Measurements from ENCODE around the gene CMTM5. TPM values are rescaled to one million over a fixed set of nuclear protein-coding genes. Genes with fewer than 3 reads are reported as not detected.
A peak's percentile ranks its signal among the peaks of the same experiment; 100 is the strongest.

The CMTM5 gene
- total RNA-seq, 1 donor from 2014 or later: 0.92 TPM

DNA sequence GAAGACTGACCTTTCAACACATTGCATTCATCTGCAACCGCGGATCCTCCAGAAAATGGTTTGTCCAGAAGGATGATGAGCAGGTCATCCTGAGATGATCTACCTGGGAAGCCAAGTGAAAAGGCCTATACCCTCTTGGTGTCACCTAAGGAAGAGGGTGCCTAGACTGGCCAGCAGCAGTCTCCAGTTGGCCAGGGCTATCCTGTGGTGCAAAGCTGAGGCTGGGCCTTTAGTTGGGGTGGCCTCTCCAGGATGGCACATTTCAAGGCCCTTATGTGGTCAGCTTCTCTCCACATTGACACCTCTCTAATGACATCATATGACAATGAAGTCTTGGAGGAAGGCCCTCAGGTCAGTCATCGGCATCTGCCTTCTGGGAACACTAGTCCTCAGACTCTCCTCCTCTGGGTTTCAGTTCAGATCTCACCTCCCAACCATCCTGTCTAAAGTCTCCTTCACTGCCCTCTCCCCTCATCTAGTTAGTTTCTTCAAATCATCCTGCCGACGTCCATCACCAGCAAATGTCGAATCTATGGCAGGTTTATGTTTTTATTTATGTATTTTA is 20.9 kb upstream of the CMTM5 start:
- no peak for DNase-seq (ENCODE audit: missing footprints)
- no peak for ATAC-seq
- intact Hi-C loops (cut with DNase I): no loop called here

DNA sequence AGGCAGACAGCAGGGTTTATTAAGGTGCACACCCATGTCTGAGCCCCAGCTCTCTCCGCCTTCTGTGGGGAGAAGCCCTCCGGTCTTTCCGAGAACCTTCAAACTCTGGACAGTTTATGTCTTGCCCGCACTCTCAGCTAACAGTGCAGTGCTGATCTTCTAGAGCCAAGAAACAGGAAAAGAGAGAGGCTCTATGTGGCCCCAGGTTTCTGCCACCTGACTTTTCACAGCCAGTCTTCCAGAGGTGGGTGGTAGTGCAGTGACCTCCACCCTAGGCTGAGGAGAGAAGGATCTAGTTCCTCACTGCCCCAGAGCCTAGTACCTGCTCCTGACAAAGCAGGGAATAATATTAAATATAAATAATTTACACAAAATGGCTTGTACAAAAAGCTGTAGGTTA is 20.2 kb upstream of the CMTM5 start:
- intact Hi-C loops (cut with DNase I): no loop called here
- DNase-seq (ENCODE audit: missing footprints) (no peak), ATAC-seq (no peak)

DNA sequence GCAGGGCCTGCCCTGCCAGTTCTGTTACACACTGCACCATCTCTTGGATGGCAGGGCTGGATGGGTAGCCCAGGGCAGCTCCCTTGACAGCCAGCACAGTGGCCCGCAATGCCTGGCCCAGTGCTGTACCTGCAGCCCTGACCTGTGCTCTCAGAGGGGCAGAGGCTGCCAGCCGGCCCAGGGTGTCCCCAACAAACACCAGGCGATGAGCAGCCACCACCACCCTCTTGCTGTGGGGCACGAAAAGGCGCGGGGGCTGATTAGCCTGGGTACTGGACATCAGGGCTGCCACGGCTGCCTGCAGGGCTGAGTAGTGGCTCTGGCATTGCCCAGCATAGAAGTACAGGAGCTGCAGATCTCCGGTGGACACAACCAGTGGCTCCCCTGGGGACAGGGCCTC is 19.6 kb upstream of the CMTM5 start:
- intact Hi-C loops (cut with DNase I): no loop called here
- ATAC-seq (no peak), DNase-seq (ENCODE audit: missing footprints) (peak; percentile 68)

DNA sequence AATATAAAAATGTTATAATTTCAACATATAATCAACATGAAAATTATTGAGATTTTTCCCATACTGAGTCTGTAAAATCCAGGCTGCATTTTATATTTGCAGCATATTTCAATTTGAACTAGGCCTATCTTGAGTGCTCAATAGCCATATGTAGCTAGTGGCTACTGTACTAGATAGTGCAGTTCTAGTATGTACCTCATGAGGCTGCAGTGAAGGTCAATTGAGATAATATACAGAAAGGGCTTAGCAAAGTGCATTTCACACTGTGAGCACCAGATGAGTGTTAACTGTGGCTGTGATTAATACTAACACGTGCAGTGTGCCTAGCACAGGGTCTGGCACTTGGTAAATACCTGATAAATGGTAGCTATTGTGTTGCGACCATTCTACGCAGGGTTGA is 18.8 kb upstream of the CMTM5 start:
- ATAC-seq (no peak), DNase-seq (ENCODE audit: missing footprints) (no peak)
- intact Hi-C loops (cut with DNase I): no loop called here

DNA sequence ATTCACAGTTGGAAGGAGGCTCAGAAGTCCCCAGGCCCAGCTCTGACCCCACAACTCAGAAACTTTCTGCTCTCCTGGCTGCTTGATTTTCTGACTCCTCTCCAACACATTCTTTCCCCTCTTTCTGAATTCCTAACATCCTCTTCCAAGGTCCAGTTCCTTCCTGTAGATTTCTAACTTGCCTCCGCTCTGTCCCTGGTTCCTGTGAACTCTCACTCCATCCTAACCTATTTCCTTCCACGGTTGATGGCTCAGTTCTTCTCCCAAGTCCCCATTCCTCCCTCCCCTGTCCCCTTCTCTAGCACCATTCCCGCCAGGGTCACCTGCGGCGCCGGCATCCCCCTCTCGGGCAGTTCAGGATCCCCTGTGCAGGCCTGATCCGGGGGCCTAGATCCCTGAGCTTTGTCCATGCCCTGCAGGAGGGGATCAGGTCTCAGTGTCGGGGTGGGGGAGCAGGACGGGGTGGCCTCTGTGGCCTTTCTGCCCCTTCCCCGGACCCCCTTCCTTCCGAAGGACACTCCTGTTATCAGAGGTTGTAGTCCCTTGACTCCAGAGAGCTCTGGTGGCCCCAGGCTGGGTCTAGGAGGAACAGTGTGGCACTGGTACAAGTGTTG is 18.2 kb upstream of the CMTM5 start:
- intact Hi-C loops (cut with DNase I): no loop called here
- DNase-seq (ENCODE audit: missing footprints) (no peak), ATAC-seq (no peak)

DNA sequence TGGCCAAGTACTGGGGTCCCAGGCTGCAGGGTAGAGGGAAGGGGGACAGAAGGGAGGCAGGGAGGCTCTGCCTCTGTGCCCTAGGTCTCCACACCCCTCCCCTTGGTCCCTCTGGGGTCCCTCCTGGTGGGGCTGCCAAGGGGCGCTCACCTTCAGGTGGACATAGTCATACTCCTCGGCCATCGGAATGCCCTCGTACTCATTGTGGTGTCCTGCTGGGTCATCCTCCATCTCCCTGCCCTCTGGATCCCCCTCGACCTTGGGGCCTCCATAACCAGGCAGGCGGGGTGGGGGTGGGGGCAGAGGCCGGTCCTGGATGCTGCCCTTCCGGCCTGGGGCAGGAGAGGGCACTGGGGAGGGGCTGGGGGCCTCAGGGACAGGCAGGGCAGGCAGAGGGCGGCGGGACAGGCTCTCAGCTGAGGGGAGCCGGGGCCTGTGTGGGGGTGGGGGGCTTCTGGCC is 17.6 kb upstream of the CMTM5 start:
- intact Hi-C loops (cut with DNase I): no loop called here
- DNase-seq (ENCODE audit: missing footprints) (peak; percentile 62), ATAC-seq (no peak)

DNA sequence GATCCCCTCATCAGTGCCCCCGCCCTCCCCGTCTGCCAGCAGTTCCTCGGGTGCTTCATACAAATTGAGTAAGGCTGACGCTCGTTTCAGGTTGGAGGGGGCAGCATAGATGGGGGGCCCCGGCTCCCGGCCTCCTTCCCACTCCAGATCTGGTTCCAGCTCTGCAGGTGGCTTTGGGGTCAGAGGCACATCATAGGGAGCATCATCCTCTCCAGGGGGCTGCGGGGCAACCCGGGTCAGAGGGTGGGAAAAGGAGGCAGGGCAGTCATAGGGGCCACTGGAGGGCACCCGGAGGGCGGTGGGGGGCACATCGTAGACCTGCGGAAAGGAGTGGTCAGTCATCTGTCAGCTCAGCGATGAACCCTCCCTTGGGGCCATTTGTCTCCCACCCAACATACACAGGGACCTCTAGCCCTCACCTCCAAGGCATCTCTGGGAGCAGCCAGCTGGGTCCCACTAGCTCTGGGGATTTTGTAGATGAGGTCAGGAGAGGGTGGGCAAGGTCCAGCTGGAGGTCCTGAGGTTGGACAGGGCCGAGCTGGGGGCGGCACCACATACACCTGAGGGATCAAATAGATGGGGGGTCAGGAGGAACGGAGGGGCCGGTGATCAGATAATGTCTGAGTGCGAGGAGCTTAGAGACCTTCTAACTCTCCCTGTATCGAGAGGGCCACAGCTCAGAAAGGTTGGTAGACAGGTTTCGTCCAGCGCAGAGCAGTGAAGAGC is 17.0 kb upstream of the CMTM5 start:
- DNase-seq (ENCODE audit: missing footprints): peak; percentile 40
- ATAC-seq: no peak
- intact Hi-C loops (cut with DNase I): no loop called here

DNA sequence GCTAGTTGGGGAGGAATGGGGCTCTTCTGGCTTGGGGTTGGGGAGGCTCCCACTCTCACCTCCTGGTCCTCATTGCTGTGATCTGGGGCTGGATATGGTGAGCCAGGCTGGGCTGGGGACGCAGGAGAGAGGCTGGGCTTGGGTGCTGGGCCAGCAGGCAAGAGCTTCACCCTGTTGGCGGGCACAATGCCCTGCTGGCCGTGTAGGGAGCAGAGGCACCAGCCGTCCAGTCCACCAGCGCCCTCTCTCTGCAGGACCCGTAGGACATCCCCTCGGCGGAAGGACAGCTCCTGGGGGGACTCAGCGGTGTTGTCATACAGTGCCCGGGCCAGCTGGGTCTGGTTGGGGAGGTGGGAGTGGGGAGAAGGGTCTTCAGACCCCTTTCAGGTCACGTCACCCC is 16.4 kb upstream of the CMTM5 start:
- ATAC-seq (no peak), DNase-seq (ENCODE audit: missing footprints) (peak; percentile 62)
- intact Hi-C loops (cut with DNase I): no loop called here

DNA sequence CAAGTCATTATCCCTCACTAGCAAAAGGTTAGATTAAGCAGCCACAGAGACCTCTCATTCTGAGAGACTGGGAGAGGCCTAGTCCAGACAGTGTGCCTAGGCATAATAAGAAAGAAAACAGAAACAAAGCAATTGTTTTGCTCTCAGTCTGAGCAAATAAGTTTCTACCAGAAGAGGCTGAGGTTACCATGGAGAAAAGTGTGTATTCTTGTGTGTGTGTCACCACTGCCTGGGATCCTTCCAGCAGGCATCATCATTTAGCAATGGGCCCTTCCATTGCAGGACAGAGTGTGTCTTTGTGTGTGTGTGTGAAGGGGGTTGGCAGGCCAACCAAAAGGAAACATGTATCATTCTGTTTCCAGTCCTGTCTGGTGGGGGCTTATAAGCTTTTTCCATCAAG is 15.5 kb upstream of the CMTM5 start:
- ATAC-seq (no peak), DNase-seq (ENCODE audit: missing footprints) (no peak)
- intact Hi-C loops (cut with DNase I): no loop called here

DNA sequence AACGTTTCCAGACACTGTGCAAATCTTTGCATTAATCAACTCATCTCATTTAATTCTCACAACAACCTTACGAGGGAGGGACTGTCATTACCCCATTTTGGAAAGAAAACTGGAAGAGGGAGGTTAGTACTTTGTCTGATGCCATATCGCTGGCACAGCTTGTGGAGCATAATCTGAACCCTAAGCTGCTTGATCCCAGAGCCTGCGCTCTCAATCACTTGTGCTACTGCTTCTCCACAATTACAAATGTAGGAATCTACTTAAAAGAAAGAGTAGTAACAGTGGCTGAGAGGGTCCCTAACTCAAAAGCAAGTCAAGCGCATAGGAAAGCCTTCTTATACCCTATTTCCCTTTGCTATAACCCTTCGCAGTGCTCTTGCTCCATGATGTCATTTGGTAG is 15.1 kb upstream of the CMTM5 start:
- DNase-seq (ENCODE audit: missing footprints): no peak
- intact Hi-C loops (cut with DNase I): no loop called here
- no peak for ATAC-seq

DNA sequence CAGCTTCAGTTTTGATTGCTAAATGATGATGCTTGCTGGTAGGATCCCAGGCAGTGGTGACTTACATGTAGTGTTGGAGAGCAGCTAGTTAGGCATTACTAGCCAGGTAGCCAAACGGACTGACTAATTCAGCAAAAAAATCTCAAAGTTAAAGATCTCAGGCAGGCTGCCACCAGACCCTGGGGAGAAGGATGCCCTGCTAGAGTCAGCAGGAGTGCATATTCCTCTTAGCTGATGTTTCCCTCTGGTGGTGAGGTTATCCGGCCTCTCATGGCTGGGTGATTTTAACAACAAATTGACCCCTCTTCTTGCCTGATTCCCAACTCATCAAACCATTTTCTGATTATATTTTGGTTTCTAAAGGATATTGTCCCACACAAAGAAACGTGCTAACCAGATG is 14.6 kb upstream of the CMTM5 start:
- ATAC-seq (no peak), DNase-seq (ENCODE audit: missing footprints) (no peak)
- intact Hi-C loops (cut with DNase I): no loop called here

DNA sequence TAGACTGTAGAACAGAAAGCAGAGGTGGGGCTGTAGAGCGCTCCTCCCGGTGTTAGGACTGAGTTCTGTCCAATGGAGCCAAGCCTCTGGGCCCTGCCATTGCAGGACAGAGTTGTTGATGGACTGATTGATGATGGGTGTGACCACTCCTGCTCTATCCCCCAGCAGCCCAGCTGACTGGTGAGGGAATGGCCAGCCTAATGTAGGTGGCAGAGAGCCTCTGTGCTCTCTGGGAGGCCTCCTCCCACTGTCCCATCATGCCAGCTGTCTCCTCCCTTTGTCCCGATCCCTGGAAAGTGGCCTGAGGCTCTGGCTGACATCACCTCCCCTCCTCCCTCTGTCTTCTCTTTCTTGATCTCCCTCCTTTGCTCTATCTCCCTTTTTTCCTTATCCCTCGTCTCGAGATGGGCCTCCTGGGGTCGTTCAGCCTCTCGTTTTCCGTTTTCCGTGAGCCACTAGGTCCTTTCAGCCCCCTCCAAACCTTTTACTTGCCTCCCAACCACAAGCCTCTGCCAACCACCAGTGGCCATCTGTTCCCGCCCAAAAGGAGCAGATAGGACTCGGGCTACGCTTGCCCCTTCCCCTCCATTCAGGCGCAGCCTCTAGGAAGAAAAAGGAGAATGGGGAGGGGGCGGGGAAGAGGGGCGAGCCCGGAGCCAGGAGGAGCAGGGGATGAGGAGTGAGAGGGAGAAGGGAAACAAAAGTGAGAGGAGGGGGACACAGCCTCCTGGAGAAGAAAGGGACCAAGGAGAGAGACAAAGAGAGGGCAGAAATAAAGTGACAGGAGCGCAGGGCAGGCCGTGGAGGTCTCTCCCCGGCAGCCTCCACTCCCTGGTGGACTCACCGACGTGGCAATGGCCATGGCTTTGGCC is 12.4 kb upstream of the CMTM5 start:
- DNase-seq (ENCODE audit: missing footprints): peak; percentile 68
- intact Hi-C loops (cut with DNase I): no loop called here
- ATAC-seq: peak; percentile 28

DNA sequence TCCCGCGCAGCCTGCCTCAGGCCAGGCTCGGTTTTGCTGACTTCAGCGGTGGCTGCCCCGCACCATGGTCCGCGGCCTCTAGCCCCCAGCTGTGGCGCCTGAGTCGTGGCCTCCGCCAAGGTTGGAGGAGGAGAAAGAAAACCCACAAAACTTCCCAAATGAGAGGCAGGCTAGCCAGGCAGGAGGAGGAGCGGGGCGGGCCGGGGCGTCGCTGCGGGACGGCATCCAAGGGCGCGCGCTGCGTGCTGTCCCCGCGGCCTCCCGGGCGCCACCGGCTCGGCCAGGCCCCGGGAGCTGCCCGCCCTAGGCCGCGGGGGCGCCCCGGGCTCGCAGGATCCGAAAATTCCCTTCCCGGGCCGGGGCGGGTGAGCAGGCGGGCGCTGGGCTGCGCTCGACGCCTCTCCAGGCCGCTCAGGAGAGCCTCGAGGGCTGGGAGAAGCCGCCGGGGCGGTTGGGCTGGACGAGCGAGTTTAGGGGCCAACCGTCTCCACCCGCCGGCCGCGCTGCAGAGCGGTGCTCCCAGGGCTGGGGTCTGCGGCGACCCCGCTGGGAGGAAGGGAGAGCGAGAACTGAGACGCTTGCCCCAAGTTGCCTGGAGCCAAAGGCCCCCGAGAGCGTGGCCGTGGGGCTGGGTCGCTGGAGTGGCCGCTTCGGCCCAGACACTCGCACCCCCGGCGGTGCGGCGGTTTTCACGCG is 11.7 kb upstream of the CMTM5 start, which contains the start of gene EFS:
EFS (minus strand) TSS at position 137 of the 696 bp plus-strand sequence. CDS start 147 bp downstream, outside the sequence.
- DNase-seq (ENCODE audit: missing footprints) (peak; percentile 72), ATAC-seq (peak; percentile 75)
- intact Hi-C loops (cut with DNase I): no loop called here

DNA sequence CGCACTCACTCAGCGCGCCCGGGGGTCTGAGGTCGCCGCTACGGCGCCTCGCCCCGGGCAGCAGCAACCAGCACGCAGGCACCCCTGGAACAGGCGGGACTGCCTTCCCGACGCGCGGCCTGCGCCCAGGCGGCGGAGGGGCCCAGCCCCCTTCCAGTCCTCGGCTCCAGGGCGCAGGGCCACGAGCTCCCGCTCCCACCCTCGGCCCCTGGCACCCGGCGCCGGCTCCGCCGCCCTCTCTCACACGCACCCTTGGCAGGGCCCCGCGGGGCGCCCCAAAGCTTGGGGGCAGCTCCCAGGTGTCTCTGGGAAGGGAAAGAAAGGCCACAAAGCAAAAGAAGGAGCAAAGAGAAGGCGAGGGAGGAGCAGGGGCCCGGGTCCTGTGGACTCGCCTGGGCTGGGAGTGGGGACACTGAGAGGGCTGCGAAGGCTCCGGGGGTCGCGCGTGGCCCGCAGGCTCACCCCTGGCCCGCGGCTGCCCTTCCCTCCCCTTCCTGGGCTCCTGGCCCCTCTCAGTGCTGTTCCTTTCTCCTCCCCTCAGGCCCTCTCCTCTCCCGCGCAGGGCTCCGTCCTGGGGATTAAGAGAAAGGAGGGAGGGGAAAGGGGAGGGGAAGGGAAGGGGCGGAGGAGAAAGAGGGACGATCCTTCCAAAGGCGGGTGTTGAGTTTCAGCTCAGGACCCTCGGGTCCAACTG is 11.0 kb upstream of the CMTM5 start:
- intact Hi-C loops (cut with DNase I): no loop called here
- ATAC-seq (peak; percentile 80), DNase-seq (ENCODE audit: missing footprints) (peak; percentile 69)

DNA sequence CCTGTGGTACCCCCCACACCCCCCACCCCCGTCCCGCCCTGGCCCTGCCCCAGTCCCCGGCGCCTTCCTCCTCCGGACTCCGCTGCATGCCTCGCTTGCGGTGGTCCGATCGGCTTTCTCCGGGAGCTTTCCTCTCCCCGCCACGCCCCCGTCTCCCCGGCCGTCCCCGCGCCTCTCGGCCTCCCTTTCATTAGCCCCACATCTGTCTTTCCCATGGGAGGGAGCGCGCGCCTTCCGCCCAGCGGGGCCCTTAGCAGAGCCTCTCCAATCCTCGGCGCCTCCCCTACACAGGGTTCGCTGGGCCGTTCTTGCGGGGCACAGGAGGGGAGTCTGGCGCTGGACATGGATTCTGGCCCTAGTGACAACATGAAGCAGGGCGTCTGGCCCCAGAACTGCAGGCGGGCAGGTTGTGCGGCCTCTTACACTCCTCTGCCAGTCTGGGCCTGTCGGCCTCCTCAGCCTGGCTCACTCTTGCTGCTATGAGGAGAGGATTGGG is 10.4 kb upstream of the CMTM5 start:
- ATAC-seq: peak; percentile 61
- intact Hi-C loops (cut with DNase I): no loop called here
- DNase-seq (ENCODE audit: missing footprints): peak; percentile 83

DNA sequence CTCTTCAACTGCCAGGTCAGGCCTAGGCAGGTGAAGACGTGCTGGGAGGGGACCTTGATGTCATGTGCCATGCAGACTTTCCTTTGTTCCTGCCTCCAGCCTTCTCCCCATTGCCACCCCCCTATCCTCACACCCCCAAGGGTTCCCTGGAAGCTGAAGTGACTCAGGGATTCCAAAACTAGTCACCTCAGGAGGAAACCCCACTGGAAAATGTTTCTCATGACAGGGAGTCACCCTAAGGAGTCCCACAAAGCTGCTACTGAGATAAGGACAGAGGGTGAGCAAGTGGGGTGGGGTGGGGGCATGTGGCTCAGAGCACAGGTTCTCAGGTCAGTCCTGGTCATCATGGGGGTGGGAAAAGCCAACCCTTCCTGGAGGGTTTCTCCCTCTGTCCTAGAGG is 6.6 kb upstream of the CMTM5 start:
- intact Hi-C loops (cut with DNase I): no loop called here
- DNase-seq (ENCODE audit: missing footprints): no peak

DNA sequence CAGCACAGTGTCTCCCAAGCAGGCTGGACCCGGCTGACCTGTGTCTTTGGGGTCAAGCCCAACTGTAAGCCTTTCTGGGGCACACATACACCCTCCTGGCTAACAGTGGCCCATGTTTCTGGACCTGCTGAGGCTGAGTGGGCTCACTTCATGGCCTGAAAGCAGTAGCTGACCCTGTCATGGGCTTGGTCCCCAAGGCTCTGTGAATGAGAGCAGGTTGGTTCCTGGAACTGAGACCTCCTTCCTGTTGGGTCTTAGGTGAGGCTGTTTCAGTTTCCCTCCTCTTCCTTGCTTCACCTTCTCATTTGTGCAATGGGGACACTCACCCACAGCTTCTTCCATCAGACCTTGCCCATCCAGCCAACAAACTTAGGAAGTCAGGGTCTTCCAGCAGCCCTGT is 5.0 kb upstream of the CMTM5 start:
- intact Hi-C loops (cut with DNase I): no loop called here
- ATAC-seq: no peak

More for the DNA sequence above, 6.6 kb upstream of the CMTM5 start:
- no peak for ATAC-seq

DNA sequence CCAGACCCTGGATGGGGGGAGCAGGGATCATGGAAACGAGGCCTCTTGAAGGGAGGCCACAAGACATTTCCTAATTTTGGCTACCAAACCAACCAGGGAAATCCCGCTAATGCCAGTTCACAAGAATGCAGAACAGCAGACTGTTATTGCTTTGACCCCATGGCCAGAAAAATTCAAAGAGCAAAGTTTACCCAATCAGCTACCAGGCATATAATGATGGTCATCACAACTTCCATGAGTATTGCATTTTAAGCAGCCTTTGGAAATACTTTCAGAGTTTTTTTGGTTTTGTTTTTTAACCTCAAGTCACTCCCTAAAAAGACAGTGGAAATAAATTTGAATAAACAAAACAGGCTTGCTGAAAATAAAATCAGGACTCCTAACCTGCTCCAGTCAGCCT is 4.3 kb upstream of the CMTM5 start, which contains the start of gene IL25:
IL25 (plus strand) TSS at position 301 of the 400 bp plus-strand sequence.
- intact Hi-C loops (cut with DNase I): no loop called here
- DNase-seq (ENCODE audit: missing footprints) (no peak), ATAC-seq (no peak)

More for the DNA sequence above, 5.0 kb upstream of the CMTM5 start:
- peak; percentile 50 for DNase-seq (ENCODE audit: missing footprints)

All from Right ventricle myocardium inferior (tissue), 1 donor.